Sigmoid colon (tissue), 7 donors: Measurements from ENCODE around the gene HAND2. TPM values are rescaled to one million over a fixed set of nuclear protein-coding genes. Genes with fewer than 3 reads are reported as not detected.

Source experiments
- DNase-seq: peaks from one replicate; pipeline ENCODE4 v3.0.0-alpha.2; 2019
- H3K27ac ChIP-seq, 4 donors: fragments of 200-600 bp; sonication (generic); one replicate each; pipeline ENCODE4 v1.5.1; 2016 to 2019; ENCODE audit warnings: mild to moderate bottlenecking in 1 of 4
- H3K27me3 ChIP-seq, 3 donors: fragments of 200-600 bp; sonication (generic); one replicate each; pipeline ENCODE4 v1.5.1; 2019; ENCODE audit warnings: mild to moderate bottlenecking in 1 of 3
- H3K36me3 ChIP-seq, 4 donors: fragments of 200-600 bp; sonication (generic); one replicate each; pipeline ENCODE4 v1.5.1; 2016 to 2019
- H3K4me1 ChIP-seq, 4 donors: fragments of 200-600 bp; sonication (generic); one replicate each; pipeline ENCODE4 v1.5.1; 2017 to 2019
- H3K4me3 ChIP-seq, 4 donors: fragments of 200-600 bp; sonication (generic); one replicate each; pipeline ENCODE4 v1.5.1; 2017 to 2019; ENCODE audit warnings: mild to moderate bottlenecking in 2 of 4, moderate library complexity in 1 of 4
- H3K9me3 ChIP-seq, 4 donors: fragments of 200-600 bp in 3 of 4; sonication (generic) in 3 of 4; one replicate each; pipeline versions ENCODE4 v1.5.1 to v1.6.1; 2013 to 2019
- CTCF ChIP-seq, 4 experiments: fragments of 450-650 bp in 3 of 4; fragments of 200-600 bp in 1 of 4; IDR thresholded peaks; one replicate each; pipeline ENCODE4 v1.5.1; 2016 to 2019; ENCODE audit warnings: antibody characterized with exemption in 4 of 4, mild to moderate bottlenecking in 3 of 4, moderate library complexity in 2 of 4
- EP300 ChIP-seq, 4 donors: sonication (generic); formaldehyde crosslinking; IDR thresholded peaks; one replicate each; pipeline ENCODE4 v1.6.1; 2017; ENCODE audit warnings: antibody characterized with exemption in 4 of 4
- POLR2A ChIP-seq, 2 donors: fragments of 450-650 bp; IDR thresholded peaks; one replicate each; pipeline ENCODE4 v1.6.1; 2016; ENCODE audit warnings: antibody characterized with exemption in 2 of 2, mild to moderate bottlenecking in 2 of 2, moderate library complexity in 2 of 2
- POLR2AphosphoS5 ChIP-seq, 4 donors: sonication (generic); formaldehyde crosslinking; IDR thresholded peaks; one replicate each; pipeline ENCODE4 v1.6.1; 2017; ENCODE audit warnings: antibody characterized with exemption in 4 of 4
- WGBS, 2 donors: extraction: QIAGEN DNeasy Blood & Tissue Kit; methylation state at CpG; one replicate each; pipeline ENCODE4 v1.1.7; 2013; 5-methylcytosine and 5-hydroxymethylcytosine counted together
- intact Hi-C: fragments of 100-400 bp; cut with DNase I; formaldehyde crosslinking; loops from one replicate; pipeline ENCODE4 v1.15.1; 2023
- polyA plus RNA-seq, 3 donors: library from polyadenylated mRNA; stranded (reverse); fragments of 200-250 nt; gene quantifications; one replicate each; pipeline ENCODE4 v1.2.3, GENCODE V29; 2013
- total RNA-seq, 4 donors: library from RNA; depleted of rRNA; stranded (reverse); fragments of >200 nt; gene quantifications; one replicate each; pipeline ENCODE4 v1.1.0, GENCODE V29; 2016
- donor health status: healthy with polysubstance abuse.
- donor health status: Bipolar disorder and iron deficiency.
- donor health status: healthy.

HAND2 gene
- total and polyA plus RNA-seq, 7 donors = 0.46 to 224 (median 141) TPM

DNA sequence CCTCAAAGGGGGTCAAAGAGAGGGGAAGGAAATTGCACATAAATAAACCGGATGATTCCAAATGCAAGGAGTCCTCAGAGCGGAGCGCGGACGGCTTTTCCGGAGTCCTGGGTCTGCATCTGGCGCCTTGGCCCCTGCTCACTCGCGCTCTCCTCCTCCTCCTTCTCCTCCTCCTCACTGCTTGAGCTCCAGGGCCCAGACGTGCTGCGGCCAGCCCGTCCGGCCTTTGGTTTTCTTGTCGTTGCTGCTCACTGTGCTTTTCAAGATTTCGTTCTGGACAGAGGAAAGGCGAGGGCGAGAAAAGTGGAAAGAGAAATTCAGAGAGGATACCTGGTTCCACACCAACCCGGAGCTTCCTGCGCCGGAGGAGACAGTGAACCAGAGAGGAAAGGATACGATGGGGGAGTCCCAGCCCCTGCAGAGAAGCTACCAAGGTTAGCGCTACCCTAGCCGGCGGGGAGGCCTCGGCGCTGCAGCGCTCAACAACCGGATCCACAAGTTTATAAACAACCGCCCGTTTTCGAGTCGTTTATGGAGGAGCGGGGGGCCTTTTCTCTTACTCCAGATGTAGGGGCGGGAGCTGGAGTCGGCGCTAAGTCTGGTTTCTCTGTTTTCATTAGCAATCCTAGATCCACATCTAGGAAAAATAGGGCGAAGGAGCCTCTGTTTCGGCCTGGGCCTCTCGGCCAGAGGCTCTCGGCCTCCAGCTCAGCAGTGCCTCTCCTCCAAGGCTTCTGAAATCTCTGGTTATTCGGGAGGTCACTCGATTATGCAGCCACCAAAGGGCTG is 2.7 kb downstream of the HAND2 start:
- Histone ChIP-seq H3K4me3 (peak overlapping the region; percentile 90 to 96 (median 92)), H3K4me1 (peaks cover 0 to 10% (median 0%) of the 10 kb centered on the region in 4 donors), H3K36me3 (peaks cover 16 to 43% (median 20%) of the 10 kb centered on the region in 4 donors), H3K9me3 (no peaks in the 10 kb centered on the region), H3K27me3 (no peaks in the 10 kb centered on the region), H3K27ac (peak overlapping the region; percentile 98 to 99 (median 99))
- peak; percentile 76 for DNase-seq
- WGBS, 2 donors = 9 to 13% methylated on average over 42 of the region's 42 CpGs
- intact Hi-C loops = no loop called here
- TF ChIP-seq POLR2AphosphoS5 (IDR thresholded peaks at IDR 0.05) (peak in 1 of 4 donors; percentile 20), CTCF (IDR thresholded peaks at IDR 0.05) (no peak), EP300 (IDR thresholded peaks at IDR 0.05) (no peak)

GRCh38 chr4:173526724-173527102 is 3.3 kb downstream of the HAND2 start:
- TF ChIP-seq POLR2A (IDR thresholded peaks at IDR 0.05) (no peak), EP300 (IDR thresholded peaks at IDR 0.05) (no peak), POLR2AphosphoS5 (IDR thresholded peaks at IDR 0.05) (no peak), CTCF (IDR thresholded peaks at IDR 0.05) (no peak)
- peak; percentile 53 for DNase-seq
- intact Hi-C loops = no loop called here
- Histone ChIP-seq H3K4me1 (peaks cover 0 to 14% (median 3%) of the 10 kb centered on the region in 4 donors), H3K27me3 (no peaks in the 10 kb centered on the region), H3K36me3 (peaks cover 16 to 43% (median 20%) of the 10 kb centered on the region in 4 donors), H3K27ac (peak overlapping the region; percentile 98 to 99 (median 99)), H3K9me3 (no peaks in the 10 kb centered on the region), H3K4me3 (peak overlapping the region; percentile 90 to 96 (median 92))
- 24 to 29% methylated on average over 13 of the region's 13 CpGs for WGBS, 2 donors

- H3K9me3 ChIP-seq = no peaks in the 10 kb centered on the region
- H3K27me3 ChIP-seq = no peaks in the 10 kb centered on the region
- WGBS, 2 donors = 34 to 37% methylated on average over 10 of the region's 10 CpGs
- H3K36me3 ChIP-seq = peaks cover 16 to 43% (median 20%) of the 10 kb centered on the region in 4 donors
- H3K4me1 ChIP-seq = peaks cover 0 to 20% (median 10%) of the 10 kb centered on the region in 4 donors
- peak overlapping the region; percentile 98 to 99 (median 99) for H3K27ac ChIP-seq
- peak overlapping the region; percentile 90 to 96 (median 92) for H3K4me3 ChIP-seq
- TF ChIP-seq EP300 (IDR thresholded peaks at IDR 0.05) = no peak
- TF ChIP-seq POLR2AphosphoS5 (IDR thresholded peaks at IDR 0.05) = no peak
- no peak for TF ChIP-seq CTCF (IDR thresholded peaks at IDR 0.05)
- TF ChIP-seq POLR2A (IDR thresholded peaks at IDR 0.05) = no peak
- DNase-seq = peak; percentile 63
- intact Hi-C loops = no loop called here
Measured at GRCh38 chr4:173526027-173526482, 4.0 kb downstream of the HAND2 start.

DNA sequence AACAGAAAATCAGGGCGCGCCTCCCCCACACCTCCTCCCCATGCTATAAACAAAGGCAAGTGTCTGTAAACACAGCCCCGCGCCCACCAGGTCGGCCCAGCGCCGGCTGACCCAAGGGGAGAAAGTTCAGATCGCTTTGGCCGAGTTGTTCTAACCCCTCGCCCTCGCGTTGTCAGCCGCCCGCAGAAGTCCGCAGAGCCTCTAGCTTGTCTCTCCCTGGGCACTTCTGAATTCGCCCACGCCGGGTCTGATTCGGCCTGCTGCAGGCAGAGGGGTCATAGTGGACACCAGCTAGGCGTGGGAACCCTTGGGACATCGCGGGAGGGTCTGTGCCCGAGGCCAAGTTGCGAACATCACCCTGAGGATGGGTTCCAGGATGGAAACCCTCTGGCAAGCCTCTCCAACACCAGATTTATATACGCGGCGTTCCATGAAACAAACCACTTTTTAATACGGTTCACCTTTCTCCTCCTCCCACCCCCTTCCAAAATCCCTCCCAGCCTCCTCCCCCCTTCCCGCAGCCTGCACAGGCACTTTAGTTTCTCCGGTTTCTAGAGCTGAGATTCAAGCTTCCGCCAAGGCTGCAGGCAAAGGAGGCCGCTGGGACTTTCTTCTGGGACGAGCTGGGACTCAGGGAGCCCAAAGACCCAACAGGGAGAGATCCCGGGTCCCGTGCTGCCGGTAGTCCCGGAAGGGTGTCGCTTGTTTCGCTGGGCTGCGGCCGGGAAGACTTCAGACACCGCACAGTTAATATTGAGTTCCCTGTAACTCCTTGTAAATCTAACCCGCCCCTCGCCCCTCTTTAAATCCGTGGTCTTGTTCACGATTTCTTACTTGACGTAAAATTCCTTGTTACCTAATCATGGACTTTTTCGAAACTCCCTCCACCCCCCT is 4.7 kb downstream of the HAND2 start:
- H3K36me3 ChIP-seq = peaks cover 16 to 43% (median 20%) of the 10 kb centered on the region in 4 donors
- no peaks in the 10 kb centered on the region for H3K27me3 ChIP-seq
- peak overlapping the region; percentile 90 to 96 (median 92) for H3K4me3 ChIP-seq
- H3K9me3 ChIP-seq = no peaks in the 10 kb centered on the region
- DNase-seq = peak; percentile 80
- peak in 3 of 4 donors; percentile 37 to 48 (median 48) for TF ChIP-seq POLR2AphosphoS5 (IDR thresholded peaks at IDR 0.05)
- peak in 1 of 2 donors; percentile 8 for TF ChIP-seq POLR2A (IDR thresholded peaks at IDR 0.05)
- TF ChIP-seq EP300 (IDR thresholded peaks at IDR 0.05) = no peak
- H3K4me1 ChIP-seq = peaks cover 0 to 27% (median 17%) of the 10 kb centered on the region in 4 donors
- intact Hi-C loops = no loop called here
- peak overlapping the region; percentile 98 to 99 (median 99) for H3K27ac ChIP-seq
- 12 to 14% methylated on average over 48 of the region's 48 CpGs for WGBS, 2 donors
